ENCODE results near the gene TP63.

DNA sequence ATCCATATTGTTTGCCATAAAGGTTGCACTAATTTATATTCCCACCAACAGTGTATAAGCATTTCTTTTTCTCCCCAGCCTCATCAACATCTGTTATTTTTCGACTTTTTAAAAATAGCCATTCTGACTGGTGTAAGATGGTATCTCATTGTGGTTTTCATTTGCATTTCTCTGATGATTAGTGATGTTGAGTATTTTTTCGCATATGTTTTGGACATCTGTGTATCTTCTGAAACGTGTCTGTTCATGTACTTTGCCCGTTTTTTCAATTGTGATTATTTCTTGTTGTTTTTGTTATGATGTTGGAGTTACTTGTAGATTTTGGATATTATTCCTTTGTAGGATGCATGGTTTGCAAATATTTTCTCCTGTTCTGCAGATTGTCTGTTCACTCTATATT, 46.5 kb downstream of the TP63 start:
- TF ChIP-seq, protein P1, sequence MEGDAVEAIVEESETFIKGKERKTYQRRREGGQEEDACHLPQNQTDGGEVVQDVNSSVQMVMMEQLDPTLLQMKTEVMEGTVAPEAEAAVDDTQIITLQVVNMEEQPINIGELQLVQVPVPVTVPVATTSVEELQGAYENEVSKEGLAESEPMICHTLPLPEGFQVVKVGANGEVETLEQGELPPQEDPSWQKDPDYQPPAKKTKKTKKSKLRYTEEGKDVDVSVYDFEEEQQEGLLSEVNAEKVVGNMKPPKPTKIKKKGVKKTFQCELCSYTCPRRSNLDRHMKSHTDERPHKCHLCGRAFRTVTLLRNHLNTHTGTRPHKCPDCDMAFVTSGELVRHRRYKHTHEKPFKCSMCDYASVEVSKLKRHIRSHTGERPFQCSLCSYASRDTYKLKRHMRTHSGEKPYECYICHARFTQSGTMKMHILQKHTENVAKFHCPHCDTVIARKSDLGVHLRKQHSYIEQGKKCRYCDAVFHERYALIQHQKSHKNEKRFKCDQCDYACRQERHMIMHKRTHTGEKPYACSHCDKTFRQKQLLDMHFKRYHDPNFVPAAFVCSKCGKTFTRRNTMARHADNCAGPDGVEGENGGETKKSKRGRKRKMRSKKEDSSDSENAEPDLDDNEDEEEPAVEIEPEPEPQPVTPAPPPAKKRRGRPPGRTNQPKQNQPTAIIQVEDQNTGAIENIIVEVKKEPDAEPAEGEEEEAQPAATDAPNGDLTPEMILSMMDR (IDR thresholded peaks at IDR 0.05) = no peak
- TF ChIP-seq POLR2A (IDR thresholded peaks at IDR 0.05) = no peak

Measured in adrenal gland (tissue), 5 donors.